Stimulated activated naive B cell treated with anti-CD40 and anti-IgM and Interleukin-4, amounts not matched to agents 10 μg/mL and 1 μg/mL and 100 μg/mL, for 72 hours (primary cell): Measurements from ENCODE around the gene SLC24A3.

Experiments used
- ATAC-seq, 2 donors: fragments of 150-1000 bp; cut with Tn5 transposase; replicated peaks; 2 replicates each; pipeline ENCODE4 v1.10.0; 2021; ENCODE audit warnings: moderate library complexity in 1 of 2
- DNase-seq: peaks from one replicate; pipeline ENCODE4 v3.0.0; 2021
- H3K27ac Mint-ChIP-seq: one replicate; pipeline ENCODE4 v1.8.0; 2022; ENCODE audit warnings: mild to moderate bottlenecking, mixed read lengths
- H3K27me3 Mint-ChIP-seq, 2 donors: one replicate each; pipeline ENCODE4 v1.8.0; 2022; ENCODE audit warnings: mixed read lengths in 2 of 2
- H3K36me3 Mint-ChIP-seq, 2 donors: one replicate each; pipeline ENCODE4 v1.8.0; 2022; ENCODE audit warnings: mixed read lengths in 2 of 2, mild to moderate bottlenecking in 1 of 2
- H3K4me1 Mint-ChIP-seq, 2 donors: one replicate each; pipeline ENCODE4 v1.8.0; 2022; ENCODE audit warnings: mixed read lengths in 2 of 2, mild to moderate bottlenecking in 1 of 2
- H3K4me3 Mint-ChIP-seq, 2 donors: one replicate each; pipeline ENCODE4 v1.8.0; 2022; ENCODE audit warnings: mild to moderate bottlenecking in 2 of 2, mixed read lengths in 2 of 2, moderate library complexity in 1 of 2
- H3K9me3 Mint-ChIP-seq, 2 donors: one replicate each; pipeline ENCODE4 v1.8.0; 2022; ENCODE audit warnings: mixed read lengths in 2 of 2, mild to moderate bottlenecking in 1 of 2

SLC24A3 gene

DNA sequence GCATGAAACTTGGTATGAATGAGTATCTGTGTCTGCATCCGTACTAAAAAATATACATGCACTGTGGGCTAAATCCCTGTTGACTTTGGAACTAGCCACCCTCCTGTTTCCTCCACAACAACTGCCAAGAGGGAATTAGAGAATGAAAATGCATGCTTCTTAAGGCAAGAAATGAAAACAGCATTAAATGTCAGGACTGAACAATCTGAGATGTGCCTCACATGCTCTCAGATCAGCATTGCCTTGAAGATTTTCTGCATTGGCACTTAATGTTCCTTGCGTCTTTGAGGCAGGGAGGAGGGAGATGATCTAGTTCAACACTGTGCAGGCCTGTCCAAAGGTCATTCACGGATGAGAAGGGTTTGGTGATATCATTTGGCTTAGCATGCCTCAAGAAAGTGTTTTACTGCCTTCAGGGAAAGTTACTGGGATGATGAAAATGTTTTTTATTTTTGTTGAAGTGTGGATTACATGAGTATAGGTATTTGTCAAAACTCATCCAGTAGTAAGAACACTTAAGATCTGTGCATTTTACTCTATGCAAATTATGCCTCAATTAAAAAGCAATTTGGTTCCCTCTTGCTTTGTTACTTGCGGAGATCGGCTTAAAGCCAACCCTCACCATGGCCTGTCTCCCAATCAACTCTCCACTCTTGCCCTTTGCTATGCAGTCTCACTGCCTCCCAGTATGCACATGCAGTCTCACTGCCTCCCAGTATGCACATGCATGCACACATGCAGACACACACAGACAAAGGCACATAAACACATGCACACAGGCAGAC lies 498.1 kb downstream of the SLC24A3 start:
- peaks cover 2 to 4% of the 10 kb centered on the region in 2 donors for H3K9me3 Mint-ChIP-seq
- ATAC-seq, result no peak
- H3K4me1 Mint-ChIP-seq, result peaks cover 18 to 31% of the 10 kb centered on the region in 2 donors
- H3K27ac Mint-ChIP-seq, result no peak overlapping the region
- H3K4me3 Mint-ChIP-seq, result no peak overlapping the region
- DNase-seq, result no peak
- peaks cover 9 to 10% of the 10 kb centered on the region in 2 donors for H3K27me3 Mint-ChIP-seq
- H3K36me3 Mint-ChIP-seq, result peaks cover 6 to 18% of the 10 kb centered on the region in 2 donors

DNA sequence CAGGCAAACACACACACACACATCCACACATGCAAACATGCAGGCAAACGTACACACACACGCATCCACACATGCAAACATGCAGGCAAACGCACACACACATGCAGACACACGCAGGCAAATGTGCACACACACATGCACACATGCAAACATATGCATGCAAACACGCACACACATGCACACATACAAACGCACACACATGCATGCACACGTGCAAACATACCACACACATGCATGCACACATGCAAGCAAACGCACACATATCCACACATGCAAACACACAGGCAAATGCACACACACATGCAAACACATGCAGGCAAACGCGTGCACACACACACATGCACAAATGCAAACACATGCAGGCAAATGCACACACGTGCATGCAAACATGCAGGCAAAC lies 498.7 kb downstream of the SLC24A3 start:
- Mint-ChIP-seq H3K27me3 (peaks cover 9 to 10% of the 10 kb centered on the region in 2 donors), H3K4me1 (peaks cover 18 to 31% of the 10 kb centered on the region in 2 donors), H3K4me3 (no peak overlapping the region), H3K9me3 (peaks cover 4 to 7% of the 10 kb centered on the region in 2 donors), H3K27ac (no peak overlapping the region), H3K36me3 (peaks cover 8 to 18% of the 10 kb centered on the region in 2 donors)
- no peak for DNase-seq
- no peak for ATAC-seq

DNA sequence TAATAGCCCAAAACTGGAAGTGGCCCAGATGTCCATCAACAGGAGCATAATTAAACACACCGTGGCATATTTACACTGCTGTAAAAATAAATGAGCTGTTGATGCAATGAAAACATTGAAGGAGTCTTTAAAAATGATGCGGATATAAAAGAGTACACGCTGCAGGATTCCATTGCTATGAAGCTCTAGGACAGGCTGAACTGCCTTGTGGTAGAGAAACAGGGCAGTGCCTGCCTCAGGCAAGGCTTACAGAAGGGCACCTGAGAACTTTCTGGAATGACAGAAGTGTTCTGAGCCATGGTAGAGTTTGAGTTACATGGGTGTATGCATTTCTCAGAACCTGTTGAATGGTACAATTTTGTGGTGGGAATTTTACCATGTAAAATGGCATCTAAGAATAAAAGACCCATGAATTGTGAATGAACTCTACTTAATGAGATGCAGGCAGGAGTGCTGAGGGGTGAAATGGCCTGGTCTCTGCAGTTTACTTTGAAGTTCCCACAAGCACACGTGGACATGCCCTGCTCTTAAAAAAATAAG lies 500.3 kb downstream of the SLC24A3 start:
- Mint-ChIP-seq H3K4me1 (peaks cover 18 to 31% of the 10 kb centered on the region in 2 donors), H3K36me3 (peaks cover 14 to 18% of the 10 kb centered on the region in 2 donors), H3K27me3 (peaks cover 9 to 10% of the 10 kb centered on the region in 2 donors)

DNA sequence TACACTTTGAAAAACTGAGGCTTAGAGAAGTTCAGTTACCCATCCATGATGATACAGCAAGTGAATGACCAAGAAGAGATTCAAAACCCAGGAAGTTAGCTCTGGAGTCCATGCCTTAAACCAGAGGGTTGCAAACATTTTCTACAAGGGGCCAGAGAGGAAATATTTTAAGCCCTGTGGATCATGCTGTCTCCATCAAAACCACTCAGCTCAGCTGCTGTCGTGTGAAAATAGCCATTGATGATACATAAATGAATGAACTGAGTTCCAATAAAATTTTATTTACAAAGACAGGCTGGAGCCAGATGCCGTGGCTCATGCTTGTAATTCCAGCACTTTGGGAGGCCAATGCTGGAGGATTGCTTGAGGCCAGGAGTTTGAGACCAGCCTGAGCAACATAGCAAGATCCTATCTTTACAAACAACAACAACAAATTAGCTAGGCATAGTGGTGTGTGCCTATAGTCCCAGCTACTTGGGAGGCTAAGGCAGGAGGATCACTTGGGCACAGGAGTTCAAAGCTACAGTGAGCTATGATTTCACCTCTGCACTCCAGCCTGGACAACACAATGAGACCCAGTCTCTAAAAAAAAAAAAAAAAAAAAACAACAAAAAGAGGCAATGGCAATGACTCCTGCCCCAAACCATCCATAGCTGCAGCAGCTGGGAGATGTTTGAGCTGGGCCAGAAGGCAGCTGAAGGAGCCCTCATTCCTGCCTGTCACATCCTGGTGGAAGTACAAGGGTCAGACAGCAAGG lies 501.6 kb downstream of the SLC24A3 start:
- Mint-ChIP-seq H3K4me3 (no peak overlapping the region), H3K36me3 (peaks cover 14 to 16% of the 10 kb centered on the region in 2 donors), H3K27me3 (peaks cover 15 to 16% of the 10 kb centered on the region in 2 donors), H3K4me1 (peaks cover 9 to 31% of the 10 kb centered on the region in 2 donors), H3K9me3 (peaks cover 7 to 17% of the 10 kb centered on the region in 2 donors), H3K27ac (peak overlapping the region; percentile 51)
- DNase-seq, result no peak
- ATAC-seq, result no peak

More for the DNA sequence above, 500.3 kb downstream of the SLC24A3 start:
- Mint-ChIP-seq H3K4me3 (no peak overlapping the region), H3K27ac (no peak overlapping the region), H3K9me3 (peaks cover 6 to 17% of the 10 kb centered on the region in 2 donors)
- no peak for DNase-seq
- peak; percentile 62 to 85 for ATAC-seq

DNA sequence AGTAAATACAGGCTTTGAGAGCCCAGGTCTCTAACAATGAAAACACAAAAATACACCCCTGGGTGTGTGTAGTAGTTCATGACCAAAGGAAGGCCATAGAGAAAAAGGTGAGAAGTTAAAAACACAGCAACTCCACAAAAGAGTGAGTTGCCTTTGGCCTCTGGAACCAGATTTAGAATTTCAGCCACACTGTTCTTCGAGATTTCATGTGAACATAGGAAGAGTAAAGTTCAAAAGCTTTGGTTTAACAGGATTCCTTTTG lies 502.1 kb downstream of the SLC24A3 start:
- H3K4me1 Mint-ChIP-seq, result peaks cover 9 to 31% of the 10 kb centered on the region in 2 donors
- no peak overlapping the region for H3K4me3 Mint-ChIP-seq
- ATAC-seq (no peak), DNase-seq (no peak)
- H3K9me3 Mint-ChIP-seq, result peaks cover 7 to 17% of the 10 kb centered on the region in 2 donors
- peaks cover 15 to 19% of the 10 kb centered on the region in 2 donors for H3K27me3 Mint-ChIP-seq
- H3K27ac Mint-ChIP-seq, result no peak overlapping the region
- peaks cover 14 to 16% of the 10 kb centered on the region in 2 donors for H3K36me3 Mint-ChIP-seq

DNA sequence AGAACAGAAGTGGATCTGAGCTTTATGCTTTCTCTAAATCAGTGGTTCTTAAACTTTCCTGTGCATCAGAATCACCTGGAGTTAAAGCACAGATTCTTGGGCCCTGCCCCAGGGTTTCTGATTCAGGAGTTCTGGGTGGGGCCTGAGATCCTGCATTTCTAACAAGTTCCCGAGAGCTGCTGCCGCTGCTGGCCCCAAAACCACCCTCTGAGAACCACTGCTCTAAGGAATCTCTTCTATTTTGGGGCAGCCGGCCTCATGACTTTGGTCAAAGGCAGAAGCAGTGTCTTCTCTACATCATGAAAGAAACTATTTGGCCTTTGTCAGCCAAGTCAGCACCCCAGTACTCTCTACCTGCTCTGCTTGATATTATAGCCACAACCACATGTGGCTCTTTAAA lies 503.5 kb downstream of the SLC24A3 start:
- H3K36me3 Mint-ChIP-seq, result peaks cover 14 to 21% of the 10 kb centered on the region in 2 donors
- no peak for ATAC-seq
- H3K4me1 Mint-ChIP-seq, result peaks cover 9 to 22% of the 10 kb centered on the region in 2 donors
- H3K9me3 Mint-ChIP-seq, result peaks cover 7 to 17% of the 10 kb centered on the region in 2 donors
- no peak for DNase-seq
- H3K27ac Mint-ChIP-seq, result peak overlapping the region; percentile 3
- no peak overlapping the region for H3K4me3 Mint-ChIP-seq
- peaks cover 7 to 18% of the 10 kb centered on the region in 2 donors for H3K27me3 Mint-ChIP-seq

DNA sequence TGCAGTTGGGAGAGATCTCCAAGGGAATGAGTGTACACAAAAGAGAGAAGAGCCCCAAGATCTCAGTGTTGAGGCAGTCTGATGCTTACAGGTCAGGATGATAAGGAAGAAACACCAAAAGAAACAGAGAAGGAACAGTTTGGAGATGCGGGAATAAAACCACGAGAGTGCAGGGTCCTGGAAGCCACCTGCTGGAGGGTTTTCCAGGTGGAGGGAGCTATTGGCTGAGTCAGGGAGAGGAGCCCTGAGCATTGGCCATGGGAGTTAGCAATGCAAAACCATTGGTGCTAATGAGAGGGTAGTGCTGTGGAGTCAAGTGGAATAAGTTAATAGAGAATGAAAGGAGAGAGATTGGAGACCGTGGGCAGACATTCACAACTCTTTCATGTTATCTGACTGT lies 506.4 kb downstream of the SLC24A3 start:
- ATAC-seq, result no peak

DNA sequence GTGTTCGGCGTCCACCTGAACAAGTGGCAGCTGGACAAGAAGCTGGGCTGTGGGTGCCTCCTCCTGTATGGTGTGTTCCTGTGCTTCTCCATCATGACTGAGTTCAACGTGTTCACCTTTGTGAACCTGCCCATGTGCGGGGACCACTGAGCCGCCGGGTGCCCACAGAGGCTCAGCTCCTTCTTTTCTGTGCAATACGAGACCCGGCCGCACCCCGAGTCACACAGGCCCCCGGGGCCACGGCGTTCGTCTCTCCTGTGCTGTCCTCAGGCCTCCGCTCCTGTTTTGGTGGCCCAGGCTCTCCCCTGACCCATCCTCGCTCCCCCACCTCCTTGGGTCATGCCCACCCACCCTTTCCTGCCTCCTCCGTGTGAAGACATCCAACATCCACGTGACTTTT lies 508.5 kb downstream of the SLC24A3 start:
- DNase-seq (no peak), ATAC-seq (no peak)
- Mint-ChIP-seq H3K27ac (peak overlapping the region; percentile 51), H3K36me3 (peaks cover 7 to 10% of the 10 kb centered on the region in 2 donors), H3K9me3 (peaks cover 3 to 10% of the 10 kb centered on the region in 2 donors), H3K4me3 (no peak overlapping the region), H3K4me1 (peaks cover 3 to 7% of the 10 kb centered on the region in 2 donors), H3K27me3 (peaks cover 7 to 10% of the 10 kb centered on the region in 2 donors)

More for the DNA sequence above, 506.4 kb downstream of the SLC24A3 start:
- no peak overlapping the region for H3K27ac Mint-ChIP-seq
- H3K27me3 Mint-ChIP-seq, result peaks cover 7 to 10% of the 10 kb centered on the region in 2 donors
- peaks cover 11 to 15% of the 10 kb centered on the region in 2 donors for H3K36me3 Mint-ChIP-seq
- DNase-seq, result no peak
- H3K9me3 Mint-ChIP-seq, result peaks cover 7 to 17% of the 10 kb centered on the region in 2 donors
- H3K4me3 Mint-ChIP-seq, result no peak overlapping the region
- peaks cover 0 to under 1% of the 10 kb centered on the region in 2 donors for H3K4me1 Mint-ChIP-seq

DNA sequence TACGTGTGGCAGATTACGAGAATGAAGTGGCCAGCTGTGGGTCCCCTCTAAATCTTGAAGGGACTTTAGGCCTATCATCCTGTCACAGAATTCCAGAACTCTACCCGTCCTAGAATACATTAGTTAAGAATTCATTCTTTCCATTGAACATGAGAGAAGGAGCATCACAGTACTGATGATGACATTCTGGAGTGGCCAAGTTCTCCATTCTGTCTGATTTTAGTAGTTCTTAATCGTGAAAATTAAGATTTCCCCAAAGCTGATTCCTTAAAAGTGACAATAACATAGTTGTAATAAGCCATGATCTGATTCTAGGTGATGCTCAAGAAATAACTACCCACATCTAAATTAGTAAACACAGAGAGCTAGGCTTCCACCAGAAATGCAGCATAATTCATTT lies 510.6 kb downstream of the SLC24A3 start:
- peaks cover 0 to 1% of the 10 kb centered on the region in 2 donors for H3K9me3 Mint-ChIP-seq
- H3K36me3 Mint-ChIP-seq, result peaks cover 0 to 10% of the 10 kb centered on the region in 2 donors
- no peak for ATAC-seq
- H3K27ac Mint-ChIP-seq, result no peak overlapping the region
- H3K4me1 Mint-ChIP-seq, result peaks cover 15 to 28% of the 10 kb centered on the region in 2 donors
- H3K27me3 Mint-ChIP-seq, result peaks cover 7 to 10% of the 10 kb centered on the region in 2 donors
- H3K4me3 Mint-ChIP-seq, result no peak overlapping the region
- no peak for DNase-seq

DNA sequence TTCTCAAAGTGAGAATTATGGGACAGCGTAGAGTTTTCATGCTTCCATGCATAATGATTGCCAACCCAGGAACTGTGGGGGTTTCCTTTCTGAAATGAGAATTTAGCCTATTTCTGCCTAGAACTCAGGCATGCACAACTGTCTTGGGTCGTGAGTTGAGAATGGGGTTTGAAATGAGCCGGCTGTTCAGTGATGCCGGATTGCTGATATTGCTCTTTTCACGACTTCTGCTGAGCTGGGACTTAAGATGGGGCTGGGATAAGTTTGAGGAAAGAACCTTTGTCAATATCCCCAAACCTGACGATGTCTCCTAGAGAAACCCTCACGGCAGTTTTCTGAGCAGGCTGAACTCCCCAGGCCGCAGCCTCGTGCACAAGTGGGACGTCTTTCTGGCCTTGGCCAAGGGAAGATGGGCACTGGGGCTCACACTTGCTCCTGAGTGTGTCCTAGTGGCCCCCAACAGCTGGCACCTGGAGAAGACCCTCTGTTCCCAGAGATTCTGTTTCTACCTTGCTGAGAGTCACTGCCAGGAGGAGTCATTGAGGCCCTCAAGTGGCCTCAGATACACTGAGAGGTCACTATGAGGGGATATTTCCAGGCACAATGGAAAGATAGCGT lies 511.5 kb downstream of the SLC24A3 start:
- Mint-ChIP-seq H3K27ac (no peak overlapping the region), H3K36me3 (peaks cover 0 to 10% of the 10 kb centered on the region in 2 donors), H3K9me3 (no peaks in the 10 kb centered on the region), H3K4me1 (peaks cover 16 to 33% of the 10 kb centered on the region in 2 donors), H3K27me3 (peaks cover 2 to 4% of the 10 kb centered on the region in 2 donors), H3K4me3 (no peak overlapping the region)
- ATAC-seq (no peak), DNase-seq (no peak)

DNA sequence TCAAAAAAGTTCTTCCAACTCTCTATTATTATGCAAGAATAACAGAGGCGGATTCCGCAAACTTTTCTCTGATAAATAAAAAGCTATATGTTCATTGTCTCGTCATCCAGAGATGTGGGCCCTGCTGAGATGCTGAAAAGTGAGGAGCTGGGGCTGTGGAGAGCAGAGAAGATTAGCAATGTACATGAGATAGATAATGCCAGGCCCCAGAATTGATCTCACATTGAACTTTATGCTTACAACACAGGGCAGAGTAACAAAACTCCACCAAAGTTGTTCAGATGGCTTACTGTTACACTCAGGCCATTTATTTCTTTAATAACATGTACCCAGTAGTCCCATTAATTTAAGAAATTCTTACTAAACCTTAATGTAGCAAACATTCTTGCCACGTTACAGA lies 512.9 kb downstream of the SLC24A3 start:
- Mint-ChIP-seq H3K9me3 (peaks cover 0 to 4% of the 10 kb centered on the region in 2 donors), H3K4me1 (peaks cover 21 to 44% of the 10 kb centered on the region in 2 donors), H3K36me3 (peaks cover 0 to 4% of the 10 kb centered on the region in 2 donors), H3K27me3 (no peaks in the 10 kb centered on the region), H3K27ac (no peak overlapping the region), H3K4me3 (no peak overlapping the region)
- ATAC-seq (no peak), DNase-seq (no peak)

DNA sequence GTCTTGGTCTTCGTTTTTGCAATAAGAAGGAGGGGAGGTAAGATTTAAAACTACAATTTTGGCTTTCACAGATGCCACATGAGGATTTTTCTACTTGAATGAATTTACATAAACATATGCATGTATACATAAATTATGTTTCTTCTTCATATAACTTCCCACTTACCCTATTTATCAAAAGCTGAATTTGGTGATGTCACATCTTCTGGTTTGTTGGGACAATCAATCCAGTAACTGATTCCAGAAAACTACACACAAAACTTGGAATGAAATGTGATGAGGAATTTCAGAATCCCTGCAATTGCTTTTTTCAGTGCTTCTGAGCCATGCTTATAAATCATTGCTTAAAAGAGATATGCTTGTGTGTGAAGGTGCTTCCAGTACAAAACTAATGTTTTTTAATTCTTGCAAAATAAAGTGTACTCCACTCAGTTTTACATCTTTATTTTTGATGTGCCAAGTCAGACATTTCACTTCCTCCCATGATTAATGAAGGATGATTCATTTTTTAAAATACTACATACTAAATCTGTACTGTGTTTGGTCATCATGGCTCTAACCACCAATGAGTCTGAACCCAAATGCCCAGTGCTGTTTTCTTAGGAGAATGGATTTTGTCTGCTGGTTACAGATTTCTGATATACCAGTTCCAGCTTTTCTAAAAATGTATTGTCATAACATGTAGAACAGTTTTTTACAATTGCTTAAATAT lies 513.5 kb downstream of the SLC24A3 start:
- Mint-ChIP-seq H3K27me3 (no peaks in the 10 kb centered on the region), H3K9me3 (peaks cover 0 to 4% of the 10 kb centered on the region in 2 donors), H3K4me3 (peak overlapping the region in 1 of 2 donors; percentile 19), H3K36me3 (peaks cover 0 to 3% of the 10 kb centered on the region in 2 donors), H3K27ac (no peak overlapping the region), H3K4me1 (peaks cover 21 to 44% of the 10 kb centered on the region in 2 donors)
- DNase-seq, result no peak
- ATAC-seq, result peak; percentile 70 to 71

DNA sequence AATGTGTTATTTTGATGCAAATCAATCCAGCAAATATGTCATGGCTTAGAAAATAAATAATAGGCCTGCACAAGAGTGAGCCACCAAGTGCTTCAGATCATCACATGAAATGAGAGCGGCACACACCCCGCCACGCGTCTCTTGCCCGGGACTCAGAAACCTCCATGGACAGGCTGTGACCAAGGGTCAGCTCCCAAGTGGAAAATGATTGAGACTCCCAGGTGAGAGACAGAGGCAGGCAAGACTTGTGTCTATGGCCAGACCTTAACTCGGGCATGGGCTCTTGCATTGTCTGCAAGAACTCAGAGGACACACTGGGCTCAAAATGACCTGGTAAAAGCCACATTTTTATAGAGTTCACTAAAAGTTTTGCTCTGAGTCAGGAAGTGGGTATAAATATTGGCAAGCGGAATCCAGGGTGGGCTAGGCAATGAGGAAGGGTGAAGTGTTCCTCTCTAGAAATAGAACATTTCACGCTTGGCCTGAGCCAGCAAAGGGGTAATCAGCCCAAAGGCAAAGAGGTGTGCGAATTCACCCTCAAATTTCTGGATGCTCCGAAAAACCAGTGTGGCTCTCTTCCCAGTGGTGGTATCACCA lies 514.9 kb downstream of the SLC24A3 start:
- Mint-ChIP-seq H3K27me3 (no peaks in the 10 kb centered on the region), H3K36me3 (no peaks in the 10 kb centered on the region), H3K27ac (no peak overlapping the region), H3K4me1 (peaks cover 21 to 44% of the 10 kb centered on the region in 2 donors), H3K9me3 (peaks cover 0 to 4% of the 10 kb centered on the region in 2 donors), H3K4me3 (peak overlapping the region in 1 of 2 donors; percentile 47)
- peak; percentile 60 to 64 for ATAC-seq
- DNase-seq, result no peak
